Pons (tissue), 1 donor: ENCODE data around the gene FMN1.

ENCODE experiments used
- DNase-seq: peaks from one replicate; pipeline ENCODE4 v3.0.0-alpha.2; 2016; ENCODE audit warnings: low spot score

FMN1 gene

DNA sequence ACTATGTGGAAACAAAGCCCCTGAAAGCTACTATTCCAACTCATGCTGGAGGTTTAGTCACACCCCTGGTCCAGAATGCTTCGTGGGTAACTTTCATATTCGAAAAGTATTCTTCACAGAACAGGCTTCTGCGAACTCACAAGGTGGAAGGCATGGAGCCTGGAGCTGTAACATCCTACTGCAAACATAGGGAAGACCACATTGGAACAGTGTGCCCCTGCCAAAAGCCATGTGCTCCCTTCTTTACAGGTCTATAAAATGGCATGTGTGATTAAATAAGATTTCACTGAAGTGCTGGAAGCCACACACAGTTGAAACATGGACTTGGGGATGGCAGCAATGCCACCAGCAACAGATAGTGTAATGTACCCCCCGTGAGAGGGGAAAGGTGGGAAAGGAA is 370.8 kb downstream of the FMN1 start:
- no peak for DNase-seq

DNA sequence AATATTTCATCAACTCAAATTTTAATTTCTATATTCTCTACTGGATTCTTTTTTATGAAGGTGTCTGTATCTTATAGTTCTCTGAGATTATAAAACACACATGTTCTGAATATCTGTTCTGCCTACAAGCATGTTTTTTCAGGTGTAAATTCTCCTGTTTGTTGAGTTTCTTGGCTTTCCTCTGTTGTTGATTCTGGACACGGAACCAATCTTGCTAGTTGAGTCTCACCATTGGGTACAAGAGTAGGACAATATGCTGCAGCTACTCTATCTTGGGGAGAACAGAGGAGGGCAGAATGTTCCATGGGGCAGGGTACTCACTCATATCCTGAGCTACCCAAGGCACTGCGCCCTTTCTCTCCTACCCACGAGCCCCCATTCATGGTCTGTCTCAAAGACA is 371.8 kb downstream of the FMN1 start:
- DNase-seq: no peak

DNA sequence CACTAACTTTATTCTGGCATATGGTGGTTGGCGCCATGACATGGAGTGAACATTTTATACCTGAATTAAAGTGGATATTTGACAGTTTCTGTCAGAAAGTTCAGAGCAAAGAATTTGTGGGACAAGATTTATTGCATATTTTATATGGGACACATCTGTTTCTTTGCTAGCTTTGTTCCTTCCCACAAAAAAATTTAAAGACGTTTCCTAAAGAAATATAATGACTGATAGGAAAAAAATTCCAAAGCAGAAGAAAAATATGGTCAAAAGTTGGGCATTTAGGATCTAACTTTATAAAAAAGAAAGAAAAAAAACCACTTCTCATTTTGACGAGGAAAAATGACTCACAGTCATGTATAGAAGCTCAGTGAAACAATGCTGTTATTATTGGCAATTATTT is 375.1 kb downstream of the FMN1 start:
- no peak for DNase-seq

DNA sequence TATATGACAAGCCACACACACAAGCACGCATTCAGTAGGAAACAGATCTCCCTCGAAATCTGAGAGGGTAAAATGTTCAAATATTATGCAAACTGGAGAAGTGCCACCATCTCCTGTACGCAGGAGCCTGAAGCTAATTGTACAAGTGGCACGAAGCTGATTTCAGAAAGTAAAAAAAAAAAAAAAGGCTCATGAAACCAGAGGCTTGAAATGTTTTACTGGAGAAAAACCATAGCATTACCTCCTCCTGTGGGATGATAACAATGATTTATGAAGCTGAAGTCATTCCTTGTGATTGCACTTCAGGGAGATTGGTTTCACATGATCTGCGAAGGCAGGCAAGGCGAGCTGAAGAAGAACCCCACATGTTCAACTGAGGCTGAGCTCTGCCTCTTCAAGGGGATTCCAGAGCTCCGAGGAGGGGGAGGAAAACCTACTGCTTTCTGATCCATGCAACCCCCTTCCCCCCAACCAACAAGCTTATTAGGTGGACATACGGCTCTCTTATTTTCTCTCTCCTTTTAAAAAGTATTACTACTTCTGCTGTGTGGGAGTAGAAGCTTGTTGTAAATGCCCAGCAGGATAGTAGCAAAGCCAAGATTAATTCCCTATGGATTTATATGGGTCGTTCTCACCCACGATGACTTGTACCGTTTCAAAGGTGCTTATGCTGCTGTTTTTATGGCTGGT is 375.6 kb downstream of the FMN1 start:
- DNase-seq: no peak

DNA sequence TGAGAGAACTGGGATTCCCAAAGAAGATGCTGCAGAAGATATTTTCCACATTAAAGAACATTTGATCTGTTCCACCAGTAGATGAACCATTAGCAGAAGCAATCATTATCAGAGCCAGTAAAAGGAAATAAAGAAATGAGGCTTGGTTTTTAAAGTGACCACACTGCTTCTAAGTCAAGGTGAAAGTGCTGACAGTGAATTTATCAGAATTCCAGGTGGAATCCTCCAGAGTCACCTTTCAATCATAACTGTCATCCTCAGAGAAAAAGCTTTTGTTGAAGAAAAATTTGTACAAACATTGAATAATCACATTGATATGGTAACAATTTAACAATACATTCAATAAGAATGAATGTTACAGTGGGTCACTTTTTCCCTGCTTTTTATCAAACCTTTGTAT is 376.9 kb downstream of the FMN1 start:
- DNase-seq: no peak

DNA sequence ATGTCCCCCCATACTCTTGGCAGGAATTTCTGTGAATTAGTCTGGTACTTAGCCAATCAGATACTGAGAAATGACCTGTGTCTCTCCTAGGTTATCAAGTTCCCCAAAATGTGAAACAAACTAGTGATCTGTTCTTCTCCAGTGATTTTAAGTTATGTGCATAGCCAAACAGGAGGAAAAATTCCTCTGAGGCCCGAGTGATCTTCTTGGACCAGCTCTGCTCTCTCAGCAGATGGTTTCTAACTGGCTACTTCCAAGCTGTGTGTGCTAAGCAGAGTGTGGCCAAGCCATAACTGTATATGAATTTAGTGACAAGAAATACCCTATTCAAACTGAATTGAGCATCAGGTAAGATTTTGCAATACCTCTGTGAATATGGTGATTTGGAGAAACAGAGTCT is 387.2 kb downstream of the FMN1 start:
- no peak for DNase-seq

DNA sequence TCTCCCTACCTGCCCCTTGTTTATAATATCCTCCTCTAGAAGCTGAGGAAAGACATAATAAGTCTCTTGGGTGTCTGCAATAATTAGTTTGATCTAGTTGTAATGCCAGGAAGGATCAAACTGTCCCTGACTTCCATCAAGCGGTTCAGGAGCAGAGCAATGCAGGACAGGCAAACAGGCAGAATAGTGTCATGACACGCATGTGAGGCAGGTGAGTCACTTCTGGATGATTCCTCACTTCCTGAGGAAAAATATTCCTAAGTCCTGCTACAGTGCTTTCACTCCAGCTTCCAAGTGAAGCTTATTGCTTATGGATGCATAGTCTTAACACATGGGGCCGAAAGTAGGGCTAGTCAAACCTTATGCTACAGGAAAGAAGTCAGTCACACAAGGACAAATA is 390.9 kb downstream of the FMN1 start:
- no peak for DNase-seq

DNA sequence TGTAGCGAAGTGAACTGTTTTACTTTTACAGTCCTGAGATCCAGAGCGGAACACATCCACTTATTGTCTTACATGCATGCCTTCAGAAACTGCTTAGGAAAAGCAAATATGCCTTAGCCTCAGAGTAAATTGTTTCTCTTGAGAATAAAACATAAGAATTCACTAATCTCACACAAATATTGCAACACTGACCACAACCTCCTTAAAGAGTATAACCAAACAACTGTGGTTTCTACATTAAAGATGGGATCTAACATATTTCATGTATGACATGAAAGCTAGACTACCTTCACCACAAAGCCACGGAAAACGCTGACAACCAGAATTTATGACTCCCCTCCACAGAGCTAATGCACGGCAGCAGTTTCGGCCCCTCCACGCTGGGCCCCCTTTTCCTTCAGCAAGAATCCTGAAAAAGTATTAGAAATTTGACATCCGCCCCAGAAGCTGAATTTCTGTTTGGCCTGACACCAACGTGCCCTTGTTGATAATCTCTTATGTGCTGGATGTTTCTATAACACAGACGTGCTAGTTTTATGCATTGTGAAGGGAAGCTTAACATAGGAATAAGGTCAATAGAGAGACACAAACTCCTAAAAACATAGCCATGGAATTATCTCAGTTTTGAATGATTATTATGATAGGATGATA is 392.1 kb downstream of the FMN1 start:
- no peak for DNase-seq

DNA sequence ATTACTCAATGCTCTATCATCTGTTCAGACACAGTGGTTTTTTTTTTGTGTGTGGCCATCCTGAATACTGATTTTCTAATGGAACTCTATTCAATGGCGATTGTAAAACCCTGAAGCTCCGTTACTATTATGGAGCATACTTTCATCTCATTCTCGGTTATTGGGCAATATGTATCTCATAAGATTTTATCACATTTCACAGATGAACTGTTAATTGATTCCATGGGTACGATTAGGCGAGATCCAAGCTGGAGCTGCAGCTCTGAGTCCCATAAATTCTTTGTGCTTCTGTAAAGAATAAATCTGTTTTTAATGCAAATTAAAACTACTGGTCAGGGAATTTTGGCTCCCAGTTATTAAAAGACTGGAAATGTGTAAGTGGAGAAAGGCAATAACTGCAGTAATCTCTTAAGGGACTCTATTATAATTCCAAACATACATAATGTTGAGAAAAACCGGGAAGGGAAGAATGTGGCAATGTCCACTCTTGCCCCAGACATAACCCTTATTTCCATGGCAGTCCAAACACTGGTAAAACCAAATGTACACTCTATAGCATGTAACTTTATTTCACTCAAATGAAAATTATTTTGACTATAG is 394.5 kb downstream of the FMN1 start:
- no peak for DNase-seq

DNA sequence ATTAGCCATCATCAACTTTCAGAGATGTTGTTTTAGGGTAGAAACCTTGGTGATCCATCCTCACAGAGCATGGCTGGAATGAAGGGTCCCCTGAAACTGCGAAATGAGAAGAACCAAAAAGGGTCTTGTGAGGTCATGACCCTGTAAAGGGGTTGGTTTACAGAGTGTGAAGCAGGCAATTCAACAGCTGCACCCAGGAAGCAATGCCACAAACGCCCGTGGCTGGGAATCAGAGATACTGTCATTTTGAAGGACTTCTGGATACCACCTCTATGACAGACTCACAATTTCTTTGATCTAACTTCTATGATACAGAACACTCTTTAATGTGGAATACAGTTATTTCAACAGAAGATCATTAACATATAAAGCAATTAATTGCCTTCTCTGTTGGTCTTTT is 397.7 kb downstream of the FMN1 start:
- DNase-seq: no peak

DNA sequence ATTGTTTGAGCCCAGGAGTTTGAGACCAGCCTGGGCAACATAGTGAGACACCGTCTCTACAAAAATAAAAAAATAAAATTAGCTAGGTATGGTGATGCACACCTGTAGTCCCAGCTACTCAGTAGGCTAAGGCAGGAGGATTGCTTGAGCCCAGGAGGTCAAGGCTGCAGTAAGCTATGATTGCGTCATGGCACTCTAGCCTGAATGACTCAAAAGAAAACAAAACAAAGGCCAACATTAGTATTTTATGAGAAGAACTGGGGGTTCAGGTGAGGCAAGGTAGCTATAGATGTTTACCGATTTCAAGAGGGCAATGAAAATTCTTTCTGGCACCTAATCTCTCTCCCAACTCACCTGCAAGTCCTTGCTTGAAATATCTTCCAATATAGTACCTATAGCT is 399.5 kb downstream of the FMN1 start:
- DNase-seq: no peak

DNA sequence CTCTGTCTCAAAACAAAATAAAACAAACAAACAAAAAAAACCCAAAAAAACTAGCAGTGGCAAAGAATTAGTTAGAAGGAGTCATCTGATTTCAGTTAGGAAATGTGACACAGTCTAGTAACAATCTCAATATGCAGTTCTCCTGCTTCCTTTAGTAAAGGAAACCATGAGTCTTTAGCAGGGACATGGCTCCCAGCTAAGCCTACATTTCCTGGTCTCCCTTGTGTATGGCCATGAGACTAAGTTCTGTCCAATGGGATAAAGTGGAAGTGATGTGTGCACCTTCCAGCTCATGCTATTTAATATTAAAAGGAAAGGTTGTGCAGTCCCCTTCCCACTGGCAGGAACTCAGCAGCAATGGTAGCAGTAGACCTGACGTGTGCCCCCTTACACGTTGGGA is 402.1 kb downstream of the FMN1 start:
- DNase-seq: no peak

DNA sequence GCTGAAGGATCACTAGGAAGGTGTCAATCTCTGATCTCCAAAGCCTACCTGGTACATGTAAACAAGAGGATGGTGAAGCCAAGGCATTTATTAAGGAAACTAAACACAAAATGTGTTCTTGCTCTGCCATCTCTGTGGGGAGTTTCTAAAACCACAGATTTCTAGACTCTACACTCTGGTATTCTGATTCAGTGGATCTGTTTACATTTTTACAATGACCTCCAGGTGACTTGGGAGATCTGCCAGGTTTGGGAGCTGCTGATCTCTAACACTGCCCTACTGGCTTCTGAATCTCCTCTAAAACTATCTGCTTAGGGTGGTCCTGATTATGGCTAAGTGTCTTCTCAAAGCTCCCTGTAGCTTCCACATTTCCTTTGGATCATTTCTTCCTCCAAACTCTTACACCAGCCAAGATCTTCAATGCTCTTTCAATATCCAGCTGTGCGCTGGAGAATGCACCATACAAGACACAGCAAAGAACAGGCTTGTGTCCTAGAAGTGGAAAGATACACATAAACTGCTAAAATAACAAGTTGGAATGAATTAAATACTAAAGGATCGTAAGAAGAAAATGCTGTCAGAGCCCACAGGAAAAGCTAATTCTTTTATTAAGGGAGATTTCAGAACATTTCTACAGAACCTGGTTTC is 404.0 kb downstream of the FMN1 start:
- DNase-seq: no peak

DNA sequence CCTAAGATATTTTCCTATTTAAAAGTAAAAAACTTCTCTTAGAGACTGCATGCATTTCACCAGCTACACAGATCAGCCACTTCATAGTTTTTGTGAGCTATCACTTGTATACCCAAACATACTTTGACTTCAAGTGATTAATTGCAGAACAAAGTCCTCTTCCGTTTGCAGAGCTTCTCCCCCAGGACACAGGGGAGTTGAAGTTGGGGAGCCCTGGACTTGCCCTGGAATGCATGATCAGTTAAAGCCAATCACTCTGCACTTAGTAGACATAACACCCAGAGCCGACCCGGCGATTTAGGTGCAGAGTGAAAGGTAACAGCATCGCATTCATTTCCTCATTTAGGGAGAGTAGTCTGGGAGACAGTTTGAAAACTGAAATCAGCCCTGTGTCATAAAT is 406.6 kb downstream of the FMN1 start:
- DNase-seq: no peak

DNA sequence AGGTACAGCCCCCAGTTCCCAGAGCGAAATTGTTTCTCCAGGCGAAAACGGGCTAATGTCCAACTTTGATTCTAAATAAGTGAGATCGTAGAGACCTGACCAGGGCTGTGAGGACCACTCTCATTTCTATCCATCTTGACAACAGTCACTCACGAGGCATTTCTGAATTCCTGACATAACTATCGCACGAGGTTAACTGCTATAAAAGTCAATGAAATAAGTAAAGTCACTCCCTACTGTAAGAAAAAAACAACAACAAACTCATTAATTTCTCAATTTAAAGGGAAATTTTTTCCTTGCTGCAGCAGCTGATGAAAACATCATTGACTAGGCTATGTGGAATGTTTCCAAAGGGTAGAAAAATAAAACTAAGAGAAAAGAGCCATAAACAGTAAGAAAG is 407.6 kb downstream of the FMN1 start:
- DNase-seq: no peak

DNA sequence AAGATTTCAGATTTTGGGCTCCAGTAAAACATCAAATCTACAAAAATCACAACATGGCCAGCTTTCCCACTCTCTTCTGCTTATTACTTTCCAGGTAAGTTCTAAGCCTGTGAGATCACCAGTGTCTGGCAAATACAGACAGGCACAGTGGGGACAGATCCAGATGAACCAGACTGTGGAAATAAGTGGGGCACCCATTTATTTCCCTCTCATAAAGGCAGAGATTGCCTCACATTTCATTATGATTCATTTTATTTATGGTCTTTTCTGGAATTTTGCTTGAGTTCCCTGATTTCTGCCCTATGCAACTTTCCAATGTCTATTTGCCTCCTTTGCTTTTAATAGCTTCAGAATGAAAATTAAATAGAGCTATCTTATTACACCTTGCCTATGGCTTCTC is 409.9 kb downstream of the FMN1 start:
- DNase-seq: no peak

DNA sequence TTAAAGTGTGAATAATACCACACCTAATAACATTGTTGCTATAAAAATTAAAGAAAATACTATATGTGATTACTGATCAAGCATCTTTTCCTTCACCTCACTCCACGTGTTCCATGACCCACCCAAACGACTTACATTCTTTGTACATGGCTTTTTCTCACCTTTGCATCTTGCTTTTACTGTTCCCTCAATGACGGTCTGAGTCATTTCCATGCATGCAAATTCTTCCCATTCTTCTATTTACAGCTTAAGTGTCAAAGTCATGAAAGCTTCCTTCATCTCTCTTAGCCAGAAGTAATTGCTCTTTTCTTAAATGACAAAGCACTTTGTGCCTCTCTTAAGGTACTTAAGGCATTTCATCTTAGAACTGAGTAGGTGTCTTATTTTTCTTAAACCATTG is 412.7 kb downstream of the FMN1 start:
- DNase-seq: no peak

DNA sequence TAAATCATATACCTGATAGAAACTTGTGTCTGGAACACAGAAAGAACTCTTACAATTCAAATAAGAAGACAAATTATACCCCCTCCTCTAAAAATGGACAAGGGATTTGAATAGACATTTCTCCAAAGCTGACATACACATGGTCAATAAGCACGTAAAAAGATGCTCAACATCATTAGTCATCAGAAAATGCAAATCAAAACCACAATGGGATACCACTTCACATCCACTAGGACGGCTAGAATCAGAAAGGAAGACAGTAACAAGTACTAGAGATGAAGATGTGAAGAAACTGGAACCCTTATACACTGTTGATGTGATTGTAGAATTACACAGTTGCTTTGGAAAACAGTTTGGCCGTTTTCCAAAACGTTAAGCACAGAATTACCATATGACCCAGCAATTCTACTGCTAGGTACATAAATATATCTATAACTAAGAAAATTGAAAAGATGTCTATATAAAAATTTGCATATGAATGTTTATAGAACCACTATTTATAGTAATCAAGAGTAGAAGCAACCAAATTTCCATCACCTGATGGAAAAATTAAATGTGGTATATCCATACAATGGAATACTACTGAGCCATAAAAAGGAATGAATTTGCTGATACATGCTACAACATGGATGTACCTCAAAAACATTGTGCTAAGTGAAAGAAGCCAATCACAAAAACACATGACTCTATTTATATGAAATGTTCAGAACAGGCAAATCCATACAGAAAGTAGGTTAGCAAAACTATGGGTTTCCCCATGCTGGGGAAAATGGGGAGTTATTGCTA is 415.9 kb downstream of the FMN1 start:
- no peak for DNase-seq

DNA sequence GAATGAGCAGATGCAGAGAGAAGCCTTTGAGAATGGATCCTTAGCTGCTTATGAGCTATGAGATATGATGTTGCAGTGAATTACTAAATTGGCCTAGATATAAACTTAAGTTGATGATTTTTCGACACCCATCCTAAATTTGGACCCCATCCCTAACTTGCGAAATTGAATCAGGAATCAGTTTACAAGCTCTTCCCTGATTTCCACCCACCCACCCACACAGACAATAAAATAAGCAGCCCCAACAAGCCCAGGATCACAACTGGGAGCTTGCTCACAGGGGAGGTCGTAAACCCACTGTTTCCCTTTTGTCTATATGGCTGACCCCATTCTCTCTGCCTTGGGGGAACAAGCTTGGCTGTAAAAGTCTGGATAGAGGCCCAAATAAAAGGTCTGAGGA is 419.4 kb downstream of the FMN1 start:
- no peak for DNase-seq

DNA sequence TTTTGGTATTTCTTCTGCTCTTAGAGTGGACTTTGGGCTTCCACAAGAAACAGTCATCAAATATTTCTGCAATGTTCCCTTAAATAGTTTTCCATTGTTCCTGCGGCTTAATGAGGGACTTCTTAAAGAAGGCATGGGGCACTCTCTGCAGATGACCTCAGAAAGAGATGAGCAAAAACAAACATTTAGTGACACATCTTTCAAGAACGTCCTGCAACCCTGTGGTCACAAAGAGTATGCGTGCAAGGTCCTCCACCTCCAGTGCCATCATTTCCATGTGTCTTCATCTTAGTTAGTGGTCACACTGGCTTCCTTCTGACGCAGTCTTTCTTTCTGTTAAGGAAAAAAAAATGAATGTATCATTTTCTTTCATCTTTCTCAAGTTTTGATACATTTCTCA is 420.5 kb downstream of the FMN1 start:
- DNase-seq: no peak

DNA sequence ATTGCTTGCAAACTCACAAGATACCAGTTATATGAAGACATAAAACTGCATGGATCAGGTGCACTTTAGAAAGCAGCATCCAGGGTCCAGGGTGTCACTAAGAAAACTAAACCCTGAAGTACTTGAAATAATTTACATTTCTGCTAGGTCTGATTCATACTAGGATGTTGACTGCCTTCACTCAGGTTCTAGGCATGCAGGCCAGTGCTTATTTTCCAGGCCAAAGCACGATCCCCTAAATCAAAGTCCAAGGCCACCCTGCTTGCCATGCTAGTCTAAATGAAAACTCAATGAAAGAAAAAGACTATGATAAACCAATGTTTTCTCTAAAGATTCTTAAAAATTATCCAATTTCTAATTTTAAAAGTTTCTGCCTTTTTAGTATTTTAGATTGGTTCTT is 427.3 kb downstream of the FMN1 start:
- DNase-seq: no peak

DNA sequence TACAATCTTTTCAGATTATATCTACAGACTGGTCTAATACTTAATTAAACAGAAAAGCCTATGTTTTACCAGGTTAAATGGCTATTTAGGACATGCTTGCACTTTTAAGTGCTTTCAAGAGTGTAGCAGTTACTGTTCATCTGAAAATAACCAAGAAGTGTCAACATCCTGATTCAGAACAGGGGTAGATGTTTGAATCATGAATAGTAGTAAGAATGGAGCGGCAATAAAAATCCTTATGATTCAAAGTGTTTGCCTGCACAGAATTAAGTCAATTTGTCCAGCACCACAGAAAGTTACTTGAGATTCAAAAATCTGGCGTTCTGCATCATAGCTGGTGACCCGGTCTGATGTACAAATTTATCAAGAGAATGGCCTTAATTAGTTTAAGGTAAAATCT is 428.4 kb downstream of the FMN1 start:
- DNase-seq: no peak

DNA sequence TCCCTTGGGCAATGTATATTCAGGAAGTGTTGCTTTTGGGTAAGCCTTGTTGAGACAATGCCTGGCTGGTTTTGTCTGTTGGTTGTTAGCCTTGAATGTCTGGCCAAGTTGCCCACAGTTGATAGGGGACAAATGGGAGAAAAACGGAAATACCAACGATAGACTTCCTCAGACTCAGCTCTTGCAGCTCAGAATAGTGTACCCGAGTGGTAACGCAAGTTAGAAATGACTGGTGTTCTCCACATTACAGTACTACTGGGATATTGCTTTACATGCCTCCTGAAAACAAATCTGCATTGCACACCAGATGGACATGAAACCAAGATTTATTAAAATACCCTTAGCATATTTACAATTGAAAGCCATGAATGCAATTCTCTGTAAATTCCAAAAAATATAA is 429.3 kb downstream of the FMN1 start:
- DNase-seq: no peak
